ENCODE results near the gene NREP.

NREP gene

GRCh38 chr5:111743988-111744387 lies 13.0 kb downstream of the NREP start:
- H3K4me3 ChIP-seq (ENCODE audit: low read depth, low read length): no peak overlapping the region
- in situ Hi-C loops (cut with HindIII; ENCODE audit: low sequenced_read_pairs): no loop called here
- no peak for DNase-seq (ENCODE audit: low read depth)
- no peak for TF ChIP-seq CTCF (IDR thresholded peaks at IDR 0.05; ENCODE audit: low read depth, low read length, missing control alignments)

- in situ Hi-C loops (cut with HindIII; ENCODE audit: low sequenced_read_pairs): no loop called here
- H3K4me3 ChIP-seq (ENCODE audit: low read depth, low read length): no peak overlapping the region
- no peak for TF ChIP-seq CTCF (IDR thresholded peaks at IDR 0.05; ENCODE audit: low read depth, low read length, missing control alignments)
- DNase-seq (ENCODE audit: low read depth): no peak
These were observed 13.5 kb downstream of the NREP start for GRCh38 chr5:111743512-111743911.

- in situ Hi-C loops (cut with HindIII; ENCODE audit: low sequenced_read_pairs): no loop called here
- H3K4me3 ChIP-seq (ENCODE audit: low read depth, low read length): peak overlapping the region; percentile 1
- TF ChIP-seq CTCF (IDR thresholded peaks at IDR 0.05; ENCODE audit: low read depth, low read length, missing control alignments): no peak
- peak; percentile 81 for DNase-seq (ENCODE audit: low read depth)
These were observed 14.6 kb downstream of the NREP start for GRCh38 chr5:111742177-111742994.

- in situ Hi-C loops (cut with HindIII; ENCODE audit: low sequenced_read_pairs): no loop called here
- TF ChIP-seq CTCF (IDR thresholded peaks at IDR 0.05; ENCODE audit: low read depth, low read length, missing control alignments): no peak
- no peak overlapping the region for H3K4me3 ChIP-seq (ENCODE audit: low read depth, low read length)
- DNase-seq (ENCODE audit: low read depth): no peak
These were observed 15.7 kb downstream of the NREP start for GRCh38 chr5:111741278-111741677.

- no peak for DNase-seq (ENCODE audit: low read depth)
- in situ Hi-C loops (cut with HindIII; ENCODE audit: low sequenced_read_pairs): no loop called here
- no peak for TF ChIP-seq CTCF (IDR thresholded peaks at IDR 0.05; ENCODE audit: low read depth, low read length, missing control alignments)
- H3K4me3 ChIP-seq (ENCODE audit: low read depth, low read length): no peak overlapping the region
These were observed 17.6 kb downstream of the NREP start for GRCh38 chr5:111739416-111739815.

- in situ Hi-C loops (cut with HindIII; ENCODE audit: low sequenced_read_pairs): no loop called here
- DNase-seq (ENCODE audit: low read depth): no peak
- TF ChIP-seq CTCF (IDR thresholded peaks at IDR 0.05; ENCODE audit: low read depth, low read length, missing control alignments): no peak
- no peak overlapping the region for H3K4me3 ChIP-seq (ENCODE audit: low read depth, low read length)
These were observed 18.9 kb downstream of the NREP start for GRCh38 chr5:111738118-111738517.
